ENCODE measurements around the gene KCNB1. TPM values are rescaled to one million over a fixed set of nuclear protein-coding genes. Genes with fewer than 3 reads are reported as not detected.

KCNB1 gene
- total RNA-seq, 4 donors from 2014 or later = 1.9 to 5.6 (median 2.3) TPM

GRCh38 chr20:49468412-49468811, 14.1 kb downstream of the KCNB1 start:
- H3K36me3 ChIP-seq = no peaks in the 10 kb centered on the region
- TF ChIP-seq EP300 (IDR thresholded peaks at IDR 0.05; ENCODE audit: low read depth) (no peak), POLR2A (IDR thresholded peaks at IDR 0.05) (no peak), POLR2AphosphoS5 (IDR thresholded peaks at IDR 0.05) (no peak), CTCF (IDR thresholded peaks at IDR 0.05) (no peak)
- no peak for DNase-seq
- no peak overlapping the region for H3K4me3 ChIP-seq
- H3K27me3 ChIP-seq = no peaks in the 10 kb centered on the region
- no peak overlapping the region for H3K27ac ChIP-seq
- WGBS, 2 donors (ENCODE audit: low coverage in 1 of 2) = 69 to 100% methylated on average over 1 to 7 of the region's 7 CpGs
- intact Hi-C loops (cut with DNase I; ENCODE audit: low total_unique reads) (no loop called here), in situ Hi-C loops (cut with MboI; ENCODE audit: low pct_ligation_motif_present in 1 of 4, low pct_unique_long_range_greater_than_20kb in 1 of 4, low sequenced_read_pairs in 3 of 4) (no loop called here)
- H3K4me1 ChIP-seq = no peaks in the 10 kb centered on the region
- H3K9me3 ChIP-seq = no peaks in the 10 kb centered on the region

GRCh38 chr20:49466114-49466912, 16.2 kb downstream of the KCNB1 start:
- intact Hi-C loops (cut with DNase I; ENCODE audit: low total_unique reads) (no loop called here), in situ Hi-C loops (cut with MboI; ENCODE audit: low pct_ligation_motif_present in 1 of 4, low pct_unique_long_range_greater_than_20kb in 1 of 4, low sequenced_read_pairs in 3 of 4) (no loop called here)
- Histone ChIP-seq H3K27ac (no peak overlapping the region), H3K4me3 (no peak overlapping the region), H3K9me3 (no peaks in the 10 kb centered on the region), H3K27me3 (peaks cover 8% of the 10 kb centered on the region), H3K36me3 (no peaks in the 10 kb centered on the region), H3K4me1 (no peaks in the 10 kb centered on the region)
- 85% methylated on average over 8 of the region's 8 CpGs for WGBS, 2 donors (ENCODE audit: low coverage in 1 of 2)
- no peak for DNase-seq
- TF ChIP-seq POLR2A (IDR thresholded peaks at IDR 0.05) (no peak), CTCF (IDR thresholded peaks at IDR 0.05) (no peak), EP300 (IDR thresholded peaks at IDR 0.05; ENCODE audit: low read depth) (no peak), POLR2AphosphoS5 (IDR thresholded peaks at IDR 0.05) (no peak)

DNA sequence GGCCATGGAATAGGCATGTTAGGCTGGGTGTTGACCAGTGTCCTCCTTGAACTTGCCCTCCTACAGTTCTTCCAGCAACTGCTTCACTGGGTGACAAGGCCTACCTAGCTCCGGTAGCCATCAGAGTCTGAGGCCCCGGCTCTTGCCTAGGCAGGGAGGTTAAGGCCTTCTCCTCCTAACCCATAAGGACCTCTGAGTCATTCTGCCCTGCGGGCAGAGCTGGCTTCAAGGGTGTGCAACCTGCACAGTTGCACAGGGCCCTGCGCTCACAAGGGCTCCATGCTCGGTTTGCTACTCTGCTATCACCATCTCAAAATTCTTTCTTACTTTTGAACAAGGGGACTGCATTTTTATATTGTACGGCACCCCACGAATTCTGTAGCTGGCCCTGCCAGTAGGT, 17.9 kb downstream of the KCNB1 start:
- no peak for TF ChIP-seq POLR2AphosphoS5 (IDR thresholded peaks at IDR 0.05)
- Histone ChIP-seq H3K27ac (no peak overlapping the region), H3K36me3 (no peaks in the 10 kb centered on the region), H3K9me3 (no peaks in the 10 kb centered on the region), H3K4me3 (no peak overlapping the region), H3K27me3 (peaks cover 8% of the 10 kb centered on the region), H3K4me1 (no peaks in the 10 kb centered on the region)
- DNase-seq = no peak
- in situ Hi-C loops (cut with MboI; ENCODE audit: low pct_ligation_motif_present in 1 of 4, low pct_unique_long_range_greater_than_20kb in 1 of 4, low sequenced_read_pairs in 3 of 4) = no loop called here
- 90% methylated on average over 7 of the region's 7 CpGs; no CpG with 5 or more reads in 1 of the 2 donors for WGBS, 2 donors (ENCODE audit: low coverage in 1 of 2)
- intact Hi-C loops (cut with DNase I; ENCODE audit: low total_unique reads) = no loop called here

- DNase-seq = no peak
- Histone ChIP-seq H3K4me1 (no peaks in the 10 kb centered on the region), H3K36me3 (no peaks in the 10 kb centered on the region), H3K27ac (no peak overlapping the region), H3K4me3 (no peak overlapping the region), H3K27me3 (peaks cover 8% of the 10 kb centered on the region), H3K9me3 (no peaks in the 10 kb centered on the region)
- intact Hi-C loops (cut with DNase I; ENCODE audit: low total_unique reads) = no loop called here
- TF ChIP-seq CTCF (IDR thresholded peaks at IDR 0.05) (no peak), EP300 (IDR thresholded peaks at IDR 0.05; ENCODE audit: low read depth) (no peak), POLR2A (IDR thresholded peaks at IDR 0.05) (no peak), POLR2AphosphoS5 (IDR thresholded peaks at IDR 0.05) (no peak)
- in situ Hi-C loops (cut with MboI; ENCODE audit: low pct_ligation_motif_present in 1 of 4, low pct_unique_long_range_greater_than_20kb in 1 of 4, low sequenced_read_pairs in 3 of 4) = no loop called here
- WGBS, 2 donors (ENCODE audit: low coverage in 1 of 2) = 42 to 75% methylated on average over 2 to 6 of the region's 6 CpGs
Observed at GRCh38 chr20:49462626-49463025, 19.8 kb downstream of the KCNB1 start.

Data from transverse colon (tissue), 4 donors.